Measurements from ENCODE around the gene COX7A1. TPM values are rescaled to one million over a fixed set of nuclear protein-coding genes. Genes with fewer than 3 reads are reported as not detected.

The COX7A1 gene
- total RNA-seq: 1,000 to 10,000 TPM in 7 of 9 donors, 100 to 1,000 TPM in 2; 414 to 2,982 (median 2,187) TPM
- polyA plus RNA-seq: 1,000 to 10,000 TPM in 1 of 2 donors, 100 to 1,000 TPM in 1; 470 to 2,188 TPM
- long read RNA-seq, donor 1, transcript COX7A1-201 (4 exons, 762 nt): major isoform, 1,525 of 1,819 reads
- long read RNA-seq, donor 1, transcript COX7A1-203 (3 exons, 464 nt): minor isoform, 25 of 1,819 reads
- long read RNA-seq, donor 1, transcript COX7A1-204 (4 exons, 211 nt): minor isoform, 12 of 1,819 reads
- long read RNA-seq, donor 1, partial matches to known transcripts: 232 of 1,819 reads
- long read RNA-seq, donor 1, other reads (novel, unspliced or antisense): 24 of 1,819 reads
- long read RNA-seq, donor 2, transcript COX7A1-201 (4 exons, 762 nt): major isoform, 430 of 489 reads
- long read RNA-seq, donor 2, partial matches to known transcripts: 51 of 489 reads
- long read RNA-seq, donor 2, other reads (novel, unspliced or antisense): 4 of 489 reads
- long read RNA-seq, donor 3, transcript COX7A1-201 (4 exons, 762 nt): major isoform, 728 of 867 reads
- long read RNA-seq, donor 3, transcript COX7A1-203 (3 exons, 464 nt): minor isoform, 14 of 867 reads
- long read RNA-seq, donor 3, transcript COX7A1-204 (4 exons, 211 nt): minor isoform, 5 of 867 reads
- long read RNA-seq, donor 3, partial matches to known transcripts: 113 of 867 reads
- long read RNA-seq, donor 3, other reads (novel, unspliced or antisense): 7 of 867 reads

- peak within 1 kb of the TSS; percentile 57 to 94 (median 79) for H3K4me3 ChIP-seq
- peak; percentile 91 to 93 (median 92) for ATAC-seq
- no peak for TF ChIP-seq CTCF (IDR thresholded peaks at IDR 0.05)
- peak; percentile 78 to 80 for TF ChIP-seq POLR2A (IDR thresholded peaks at IDR 0.05)
- H3K36me3 ChIP-seq: peaks cover 0 to 36% (median 33%) of the 10 kb centered on the region in 9 donors
- peak; percentile 88 to 93 (median 90) for DNase-seq
- WGBS, 4 donors: 1 to 14% (median 5%) methylated on average over 11 to 40 of the region's 40 CpGs
- no peaks in the 10 kb centered on the region for H3K9me3 ChIP-seq
- intact Hi-C loops (cut with DNase I): loop anchor here in 5 of 10 donors (1.0 kb wide), 3 partner anchors 12 to 17 kb away; partner anchors contain the start of gene CAPNS1 (in 4 of the 5)
- peaks cover 0 to 45% (median 25%) of the 10 kb centered on the region in 12 donors for H3K4me1 ChIP-seq
- peak within 1 kb of the TSS; percentile 97 to 100 (median 99) for H3K27ac ChIP-seq
- H3K27me3 ChIP-seq: no peaks in the 10 kb centered on the region
These were observed at the start of gene COX7A1 for GRCh38 chr19:36152352-36153091. Gene COX7A1 (minus strand): TSS chr19:36152447. CDS start chr19:36152407, 40 bp downstream.

GRCh38 chr19:36201684-36202083 lies 49.4 kb upstream of the COX7A1 start:
- intact Hi-C loops (cut with DNase I): no loop called here
- Histone ChIP-seq H3K4me1 (no peaks in the 10 kb centered on the region), H3K9me3 (no peaks in the 10 kb centered on the region), H3K27ac (no peak overlapping the region), H3K36me3 (peaks cover 0 to 44% (median 11%) of the 10 kb centered on the region in 9 donors), H3K4me3 (no peak overlapping the region), H3K27me3 (no peaks in the 10 kb centered on the region)
- no peak for ATAC-seq
- WGBS, 4 donors: 91 to 97% (median 94%) methylated on average over 6 of the region's 6 CpGs
- TF ChIP-seq CTCF (IDR thresholded peaks at IDR 0.05): no peak
- no peak for TF ChIP-seq POLR2A (IDR thresholded peaks at IDR 0.05)
- no peak for DNase-seq

- ATAC-seq (no peak), DNase-seq (no peak)
- Histone ChIP-seq H3K9me3 (no peaks in the 10 kb centered on the region), H3K4me3 (no peak overlapping the region), H3K4me1 (no peaks in the 10 kb centered on the region), H3K36me3 (peaks cover 0 to 48% (median 24%) of the 10 kb centered on the region in 9 donors), H3K27me3 (no peaks in the 10 kb centered on the region), H3K27ac (no peak overlapping the region)
- no peak for TF ChIP-seq POLR2A (IDR thresholded peaks at IDR 0.05)
- no peak for TF ChIP-seq CTCF (IDR thresholded peaks at IDR 0.05)
- intact Hi-C loops (cut with DNase I): no loop called here
- WGBS, 4 donors: 53 to 78% (median 69%) methylated on average over 2 of the region's 2 CpGs
These were observed 45.9 kb upstream of the COX7A1 start for GRCh38 chr19:36198119-36198518.

Data from heart left ventricle (tissue), 16 donors.